ENCODE results near the gene GNA15.

Gene GNA15

DNA sequence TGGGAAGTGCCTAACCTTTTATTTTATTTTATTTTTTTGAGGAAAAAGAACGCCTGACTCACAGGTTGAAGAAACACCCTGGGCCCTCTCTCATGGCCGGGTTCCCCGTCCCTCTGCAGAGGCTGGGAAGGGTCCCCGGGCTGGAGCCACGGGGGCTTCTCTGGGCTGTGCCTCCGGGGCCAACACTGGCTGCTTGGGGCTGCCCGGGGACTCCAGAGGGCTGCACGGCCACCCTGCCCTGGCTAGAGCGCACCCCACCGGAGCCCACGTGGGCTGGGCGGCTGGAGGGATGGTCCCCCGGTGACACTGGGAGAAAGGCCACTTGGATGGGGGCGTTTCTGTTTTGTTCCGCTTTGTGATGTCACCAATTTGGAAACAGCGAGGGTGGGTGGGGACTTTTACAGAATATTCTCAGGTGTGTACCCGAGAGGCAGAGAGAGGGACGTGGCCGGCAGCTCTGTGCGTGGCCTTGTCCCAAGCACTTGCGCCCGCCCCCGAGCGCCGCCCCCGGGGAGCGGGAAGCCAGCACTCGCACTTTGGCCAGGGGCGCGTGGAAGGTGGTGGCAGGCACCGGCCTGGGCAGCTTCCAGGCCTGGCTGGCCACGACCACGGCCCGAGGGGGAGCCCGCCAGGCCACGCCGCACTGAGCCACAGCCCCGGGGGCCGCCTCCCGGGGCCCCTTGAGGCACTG lies 13.9 kb upstream of the GNA15 start:
- DNase-seq, result no peak

- DNase-seq, result no peak
Observed at GRCh38 chr19:3122512-3122870, 13.3 kb upstream of the GNA15 start.

- DNase-seq, result no peak
Observed at GRCh38 chr19:3123088-3123721, 12.6 kb upstream of the GNA15 start.

- no peak for DNase-seq
Observed at GRCh38 chr19:3123956-3124355, 11.9 kb upstream of the GNA15 start.

- no peak for DNase-seq
Observed at GRCh38 chr19:3124630-3125029, 11.2 kb upstream of the GNA15 start.

DNA sequence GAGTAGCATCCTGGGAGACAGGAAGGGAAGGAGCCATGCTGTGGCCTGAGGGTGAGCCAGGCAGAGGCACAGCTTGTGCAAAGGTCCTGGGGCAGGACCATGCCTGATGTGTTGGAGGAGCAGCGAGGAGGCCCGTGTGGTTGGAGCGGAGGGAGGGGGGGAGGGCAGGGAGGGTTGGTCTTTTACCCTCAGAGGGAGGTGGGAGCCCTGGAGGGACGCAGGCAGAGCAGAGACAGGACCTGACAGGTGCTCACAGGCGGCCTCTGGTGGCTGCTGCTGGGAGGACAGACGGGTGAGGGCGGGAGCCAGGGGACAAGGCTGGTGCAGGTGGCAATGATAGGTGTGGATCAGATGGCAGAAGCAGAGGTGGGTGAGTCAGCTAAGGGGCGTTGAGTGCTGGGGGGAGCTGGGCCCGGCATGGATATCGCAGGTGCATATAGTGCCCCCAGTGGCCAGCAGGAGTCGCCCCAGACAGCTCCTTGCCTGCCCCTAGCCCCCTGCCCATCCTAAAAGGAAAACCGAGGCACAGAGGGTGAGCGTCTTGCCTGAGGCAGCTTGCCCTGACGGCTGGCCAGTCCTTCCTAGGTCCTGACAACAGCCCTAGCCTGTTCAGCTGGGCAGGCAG lies 9.8 kb upstream of the GNA15 start:
- no peak for DNase-seq

- DNase-seq, result no peak
Observed at GRCh38 chr19:3129112-3129511, 6.7 kb upstream of the GNA15 start.

DNA sequence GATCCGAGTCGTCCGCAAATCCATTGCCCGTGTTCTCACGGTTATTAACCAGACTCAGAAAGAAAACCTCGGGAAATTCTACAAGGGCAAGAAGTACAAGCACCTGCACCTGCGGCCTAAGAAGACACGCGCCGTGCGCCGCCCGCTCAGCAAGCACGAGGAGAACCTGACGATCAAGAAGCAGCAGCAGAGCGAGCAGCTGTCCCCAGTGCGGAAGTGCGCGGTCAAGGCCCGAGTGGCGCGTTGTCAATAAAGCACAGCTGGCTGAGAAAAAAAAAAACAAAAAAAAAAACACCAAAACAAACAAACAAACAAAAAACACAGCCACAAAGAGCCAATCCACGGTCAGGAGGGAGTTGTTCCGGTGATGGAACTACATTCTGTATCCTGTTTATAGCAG lies 4.7 kb upstream of the GNA15 start:
- DNase-seq, result no peak

GRCh38 chr19:3132971-3133792 lies 2.7 kb upstream of the GNA15 start:
- DNase-seq, result no peak

DNA sequence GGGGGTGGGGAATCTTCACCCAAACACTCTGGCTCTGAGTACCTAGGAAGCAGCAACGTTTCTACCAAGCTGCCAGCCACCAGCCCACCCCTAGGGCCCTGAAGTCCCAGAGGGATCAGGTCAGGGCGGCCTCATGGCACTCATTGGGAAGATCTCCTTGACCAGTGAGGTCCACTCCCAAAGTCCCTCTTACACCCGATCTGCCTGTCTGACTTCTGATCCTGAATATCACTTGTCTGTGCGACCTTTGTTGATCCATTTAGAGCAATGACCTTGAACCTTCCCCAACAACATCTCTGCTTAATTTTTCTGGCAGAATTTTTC lies 2.1 kb upstream of the GNA15 start:
- no peak for DNase-seq

- no peak for DNase-seq
Observed at GRCh38 chr19:3136684-3137055, 837 bp downstream of the GNA15 start.

DNA sequence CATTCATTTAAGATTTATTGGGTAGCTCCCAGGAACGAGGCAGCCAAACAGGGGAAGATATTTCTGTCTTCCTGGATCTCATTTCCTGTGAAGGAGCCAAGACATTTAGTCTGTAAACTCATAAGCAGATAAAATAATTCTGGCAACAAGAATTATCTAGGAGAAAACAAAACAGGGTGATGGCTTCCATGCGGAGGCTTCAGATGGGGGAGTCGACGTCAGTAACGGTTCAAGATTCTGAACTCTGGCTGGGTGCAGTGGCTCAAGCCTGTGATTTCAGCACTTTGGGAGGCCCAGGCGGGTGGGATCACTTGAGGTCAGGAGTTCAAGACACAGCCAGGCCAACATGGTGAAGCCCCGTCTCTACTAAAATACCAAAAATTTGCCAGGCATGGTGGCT lies 1.3 kb downstream of the GNA15 start:
- no peak for DNase-seq

GRCh38 chr19:3138268-3138667 lies 2.4 kb downstream of the GNA15 start:
- DNase-seq, result no peak

- no peak for DNase-seq
Observed at GRCh38 chr19:3140667-3141038, 4.8 kb downstream of the GNA15 start.

GRCh38 chr19:3142292-3142670 lies 6.4 kb downstream of the GNA15 start:
- no peak for DNase-seq

DNA sequence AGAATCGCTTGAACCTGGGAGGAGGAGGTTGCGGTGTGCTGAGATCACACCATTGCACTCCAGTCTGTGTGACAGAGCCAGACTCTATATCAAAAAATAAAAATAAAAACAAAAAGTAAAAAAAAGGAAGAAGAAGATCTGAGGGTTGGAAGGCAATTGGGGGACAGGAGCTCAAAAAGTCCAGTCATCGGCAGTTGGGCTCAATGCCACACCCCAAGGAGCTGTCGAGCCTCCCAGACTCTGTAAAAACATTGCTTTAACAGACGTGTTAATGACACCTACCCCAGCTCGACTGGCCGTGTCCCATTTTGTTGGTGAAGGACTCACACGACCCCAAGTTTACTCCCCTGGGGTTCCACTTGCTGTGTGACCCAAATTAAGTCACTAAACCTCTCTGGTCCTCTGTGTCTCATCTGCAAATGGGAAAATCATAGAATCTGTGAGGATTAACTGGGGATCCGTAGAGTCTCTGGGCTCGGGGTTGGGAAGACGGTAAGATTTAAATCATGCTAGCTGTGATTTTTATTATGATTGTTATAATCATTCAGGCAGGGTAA lies 7.0 kb downstream of the GNA15 start:
- DNase-seq, result no peak

DNA sequence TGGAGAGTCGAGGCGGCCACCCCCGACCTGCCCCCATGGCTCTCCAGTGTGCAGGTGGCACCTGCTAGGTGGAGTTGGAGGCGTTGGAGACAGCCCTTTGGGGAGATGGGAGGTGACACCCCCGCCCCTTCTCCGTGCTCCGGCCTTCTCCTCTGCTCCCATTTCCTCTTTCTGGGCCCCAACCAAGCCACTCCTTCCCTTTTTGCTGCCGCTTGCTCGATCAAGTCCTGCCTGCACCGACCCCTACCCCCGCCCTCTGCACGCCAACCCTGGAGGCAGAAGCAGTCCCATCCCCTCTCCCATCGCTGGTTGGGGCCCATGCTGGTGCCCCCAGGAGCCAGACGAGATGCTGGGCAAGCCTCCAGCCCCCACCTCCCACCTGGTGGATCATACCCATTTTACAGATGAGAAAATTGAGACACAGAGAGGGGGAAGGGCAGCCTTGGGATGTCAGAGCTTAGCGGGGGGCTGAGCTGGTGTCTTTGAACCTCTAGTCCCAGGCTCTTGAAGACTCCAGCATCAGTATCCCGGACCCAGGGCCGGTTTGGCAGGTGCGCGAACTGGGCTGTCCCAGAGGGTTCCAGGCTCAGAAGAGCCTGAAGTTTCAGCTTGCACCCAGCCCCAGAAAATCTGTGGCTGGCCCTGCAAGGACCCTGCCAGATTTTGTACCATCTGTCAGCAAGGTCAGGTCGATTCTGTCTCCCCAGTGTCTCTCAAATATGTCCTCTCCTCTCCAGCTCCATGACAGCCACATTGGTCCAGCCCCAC lies 10.3 kb downstream of the GNA15 start:
- DNase-seq, result no peak

- no peak for DNase-seq
Observed at GRCh38 chr19:3146677-3147100, 10.9 kb downstream of the GNA15 start.

DNA sequence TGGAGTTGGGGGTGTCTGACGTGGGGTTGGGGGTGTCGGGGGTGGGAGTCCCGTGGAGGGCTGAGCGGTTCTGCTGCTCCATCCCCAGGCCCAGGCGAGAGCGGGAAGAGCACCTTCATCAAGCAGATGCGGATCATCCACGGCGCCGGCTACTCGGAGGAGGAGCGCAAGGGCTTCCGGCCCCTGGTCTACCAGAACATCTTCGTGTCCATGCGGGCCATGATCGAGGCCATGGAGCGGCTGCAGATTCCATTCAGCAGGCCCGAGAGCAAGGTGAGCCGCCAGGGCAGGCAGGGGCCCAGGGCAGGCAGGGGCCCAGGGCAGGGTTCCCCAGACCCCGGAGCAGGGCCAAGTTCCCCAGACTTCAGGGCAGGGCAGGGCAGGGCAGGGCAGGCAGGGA lies 12.7 kb downstream of the GNA15 start:
- no peak for DNase-seq

GRCh38 chr19:3149089-3149488 lies 13.3 kb downstream of the GNA15 start:
- DNase-seq, result no peak

DNA sequence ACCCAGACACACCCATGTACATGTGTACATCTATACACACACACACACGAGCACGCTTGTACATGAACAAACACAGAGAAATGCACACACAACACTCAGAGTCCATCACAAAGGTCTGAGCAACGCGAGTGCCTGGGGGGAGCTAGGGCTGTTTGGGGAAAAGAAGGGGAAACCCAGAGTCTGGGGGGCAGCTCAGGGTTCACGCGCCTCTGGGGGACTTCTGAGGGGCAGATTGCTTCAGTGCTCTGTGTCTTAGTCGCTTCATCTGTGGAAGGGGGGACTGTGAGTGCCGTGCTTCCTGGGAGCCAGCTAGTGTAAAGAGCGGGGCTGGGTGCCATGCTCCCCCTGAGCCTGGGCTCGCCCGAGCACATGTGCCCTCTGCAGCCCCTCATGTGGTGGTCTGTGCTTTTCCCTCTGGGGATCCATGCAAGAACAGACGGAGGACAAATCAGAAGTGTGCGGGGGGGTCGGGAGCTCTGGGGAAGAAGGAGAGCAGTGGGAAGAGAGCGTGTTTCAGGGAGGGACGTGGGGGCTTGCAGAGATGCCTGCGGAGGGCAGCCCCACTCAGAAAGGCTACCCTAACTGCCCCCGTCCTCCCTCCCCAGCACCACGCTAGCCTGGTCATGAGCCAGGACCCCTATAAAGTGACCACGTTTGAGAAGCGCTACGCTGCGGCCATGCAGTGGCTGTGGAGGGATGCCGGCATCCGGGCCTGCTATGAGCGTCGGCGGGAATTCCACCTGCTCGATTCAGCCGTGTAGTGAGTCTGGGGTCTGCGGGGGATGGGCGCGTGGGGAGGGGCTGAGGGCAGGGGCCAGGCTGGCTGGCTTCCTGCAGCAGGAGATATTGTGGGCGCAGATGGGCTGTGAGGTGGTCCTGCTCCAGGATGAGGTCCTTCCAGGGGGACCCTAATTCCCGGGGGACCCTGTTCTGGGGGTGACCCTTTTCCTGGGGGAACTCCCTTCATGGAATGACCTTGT lies 14.0 kb downstream of the GNA15 start:
- no peak for DNase-seq
